NCI-H2227 (cell line): Measurements from ENCODE around the gene MAP3K20.
A peak's percentile ranks its signal among the peaks of the same experiment; 100 is the strongest.

Experiments
- DNase-seq: peaks from one replicate; lab custom pipeline; 2025; ENCODE audit not compliant: unreplicated experiment; lab: John Stamatoyannopoulos, UW

The MAP3K20 gene

GRCh38 chr2:173193925-173194324, 118.3 kb downstream of the MAP3K20 start:
- no peak for DNase-seq

GRCh38 chr2:173195100-173195499, 119.5 kb downstream of the MAP3K20 start:
- DNase-seq: no peak

DNA sequence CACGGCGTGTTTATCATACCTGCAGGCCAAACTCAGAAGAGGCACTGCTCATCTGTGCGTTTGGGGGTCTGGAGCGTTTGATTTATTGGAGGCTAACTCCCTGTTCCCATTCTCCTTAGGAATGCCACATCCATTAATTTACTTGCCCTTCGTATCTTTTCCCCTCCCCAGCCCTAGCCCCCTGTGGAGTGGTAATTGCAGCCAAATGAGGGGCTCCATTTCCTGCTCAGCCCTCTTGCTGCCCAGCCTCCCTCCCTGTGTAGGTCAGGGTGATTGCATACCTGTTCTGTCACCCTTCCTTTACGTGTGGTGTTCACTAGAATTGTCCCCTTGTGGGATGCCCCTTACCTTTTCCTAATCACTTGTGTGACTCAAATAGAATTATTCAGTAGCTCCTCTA, 120.4 kb downstream of the MAP3K20 start:
- no peak for DNase-seq

DNA sequence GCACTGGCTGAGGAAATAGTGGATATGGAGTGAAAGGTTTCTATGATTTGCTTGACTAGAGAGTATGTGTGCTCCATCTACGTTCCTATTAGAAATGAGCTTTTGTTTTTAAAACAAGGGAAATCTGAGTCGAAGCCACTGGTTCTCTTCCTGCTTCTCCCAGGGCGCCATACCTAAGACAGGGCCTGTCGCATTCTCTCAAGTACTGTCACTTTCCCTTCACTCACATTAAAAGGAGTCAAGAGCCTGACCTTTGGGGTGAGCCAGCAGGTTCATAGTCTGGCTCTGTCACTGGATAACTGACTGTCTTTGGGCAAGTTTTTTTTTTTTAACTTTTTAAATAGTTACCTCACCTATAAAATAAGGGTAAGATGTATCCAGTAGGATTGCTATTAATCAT, 121.0 kb downstream of the MAP3K20 start:
- DNase-seq: no peak

GRCh38 chr2:173198327-173198726, 122.7 kb downstream of the MAP3K20 start:
- DNase-seq: no peak

DNA sequence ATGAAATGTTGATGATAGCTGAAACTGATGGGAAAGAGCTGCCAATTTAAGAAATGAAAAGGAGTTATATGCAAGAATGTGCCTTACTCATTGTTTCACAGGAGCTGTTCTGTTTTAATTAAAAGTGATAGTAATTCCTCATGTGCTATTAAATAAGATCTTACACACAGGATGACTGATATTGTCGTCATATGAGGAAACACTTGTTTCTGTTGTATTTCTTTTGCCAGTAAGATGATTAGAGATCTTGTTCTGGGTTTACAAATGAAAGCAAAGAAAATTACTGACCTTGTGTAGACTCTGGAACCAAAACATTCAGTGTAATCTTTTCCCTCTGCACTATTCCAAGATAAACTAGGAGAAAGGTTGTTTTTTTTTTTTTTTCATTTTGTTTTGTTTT, 123.6 kb downstream of the MAP3K20 start:
- no peak for DNase-seq

- DNase-seq: no peak
These were observed 126.9 kb downstream of the MAP3K20 start for GRCh38 chr2:173202570-173202969.

- no peak for DNase-seq
These were observed 128.7 kb downstream of the MAP3K20 start for GRCh38 chr2:173204316-173204715.

- DNase-seq: no peak
These were observed 129.7 kb downstream of the MAP3K20 start for GRCh38 chr2:173205375-173205774.

- DNase-seq: peak; percentile 53
These were observed 131.5 kb downstream of the MAP3K20 start for GRCh38 chr2:173207124-173207523.

GRCh38 chr2:173210270-173211196, 134.9 kb downstream of the MAP3K20 start:
- peak; percentile 88 for DNase-seq

DNA sequence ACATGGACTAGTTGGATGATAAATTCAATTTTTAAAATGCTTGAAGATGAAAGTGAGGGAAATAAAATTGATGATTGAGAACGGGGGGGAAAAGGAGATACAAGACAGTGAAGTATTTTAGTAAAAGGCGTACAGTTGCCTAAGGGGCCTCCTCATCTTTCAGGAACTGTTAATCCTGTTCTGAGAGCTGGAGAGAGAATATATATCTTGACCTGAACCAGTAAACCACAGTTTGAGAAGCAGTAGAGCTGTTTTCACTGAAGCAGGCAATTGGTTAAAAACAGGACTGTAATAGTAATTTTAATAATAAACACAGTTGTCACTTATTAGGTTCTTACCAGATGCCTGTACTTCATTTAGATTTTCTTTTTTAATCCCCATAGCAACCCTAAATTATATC, 137.5 kb downstream of the MAP3K20 start:
- DNase-seq: no peak

GRCh38 chr2:173214213-173214612, 138.6 kb downstream of the MAP3K20 start:
- no peak for DNase-seq

- no peak for DNase-seq
These were observed 139.7 kb downstream of the MAP3K20 start for GRCh38 chr2:173215316-173215715.

- DNase-seq: no peak
These were observed 140.4 kb downstream of the MAP3K20 start for GRCh38 chr2:173216051-173216450.

DNA sequence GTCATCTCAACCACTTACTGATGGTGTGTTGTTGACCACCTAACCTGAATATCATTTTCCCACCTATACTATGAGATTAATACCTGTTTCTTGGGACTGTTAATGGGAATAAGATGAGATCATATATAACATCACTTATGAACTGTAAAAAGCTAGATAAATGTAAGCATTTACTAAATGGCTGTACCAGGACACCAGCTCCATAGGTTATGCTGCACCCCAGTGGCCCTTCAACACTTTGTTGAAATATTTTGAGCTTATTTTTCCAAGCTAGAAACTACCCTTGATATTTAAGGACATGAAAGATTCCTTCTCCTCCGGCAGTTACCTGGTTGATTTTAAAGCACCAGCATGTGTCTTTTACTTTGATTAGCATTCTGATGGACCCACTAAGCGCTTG, 141.0 kb downstream of the MAP3K20 start:
- no peak for DNase-seq

DNA sequence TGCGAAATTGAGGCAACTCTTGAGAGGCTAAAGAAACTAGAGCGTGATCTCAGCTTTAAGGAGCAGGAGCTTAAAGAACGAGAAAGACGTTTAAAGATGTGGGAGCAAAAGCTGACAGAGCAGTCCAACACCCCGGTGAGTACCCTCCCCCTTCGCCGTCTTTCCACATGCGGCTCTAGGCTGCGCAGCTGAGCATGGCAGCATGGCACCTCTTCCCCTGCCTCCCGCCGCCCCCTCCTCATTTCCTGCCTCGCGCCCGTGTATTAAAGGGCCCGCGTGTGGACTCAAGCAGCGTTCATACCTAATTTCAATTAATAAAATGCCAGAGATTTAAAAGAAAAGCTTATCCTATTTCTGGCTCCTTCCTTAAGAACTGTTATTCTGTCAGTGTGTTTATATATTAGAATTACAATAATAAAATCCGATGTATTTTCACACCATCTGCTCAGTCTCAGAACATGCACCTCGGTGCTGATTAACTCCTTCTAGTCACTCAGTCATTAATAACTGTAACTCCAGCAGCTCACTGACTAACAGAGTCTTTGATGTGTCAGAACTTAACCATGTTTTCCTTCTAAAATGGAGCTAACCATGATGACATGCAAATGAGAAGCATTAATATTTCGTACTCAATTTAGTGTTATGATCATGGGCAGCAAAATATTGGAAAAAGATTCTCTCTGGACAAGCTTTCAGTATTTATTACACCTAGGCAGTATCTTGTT, 141.6 kb downstream of the MAP3K20 start:
- peak; percentile 32 for DNase-seq

GRCh38 chr2:173218326-173219056, 142.8 kb downstream of the MAP3K20 start:
- DNase-seq: no peak

DNA sequence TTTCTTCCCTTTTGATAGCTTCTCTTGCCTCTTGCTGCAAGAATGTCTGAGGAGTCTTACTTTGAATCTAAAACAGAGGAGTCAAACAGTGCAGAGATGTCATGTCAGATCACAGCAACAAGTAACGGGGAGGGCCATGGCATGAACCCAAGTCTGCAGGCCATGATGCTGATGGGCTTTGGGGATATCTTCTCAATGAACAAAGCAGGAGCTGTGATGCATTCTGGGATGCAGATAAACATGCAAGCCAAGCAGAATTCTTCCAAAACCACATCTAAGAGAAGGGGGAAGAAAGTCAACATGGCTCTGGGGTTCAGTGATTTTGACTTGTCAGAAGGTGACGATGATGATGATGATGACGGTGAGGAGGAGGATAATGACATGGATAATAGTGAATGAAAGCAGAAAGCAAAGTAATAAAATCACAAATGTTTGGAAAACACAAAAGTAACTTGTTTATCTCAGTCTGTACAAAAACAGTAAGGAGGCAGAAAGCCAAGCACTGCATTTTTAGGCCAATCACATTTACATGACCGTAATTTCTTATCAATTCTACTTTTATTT, 145.6 kb downstream of the MAP3K20 start:
- no peak for DNase-seq

- DNase-seq: no peak
These were observed 146.4 kb downstream of the MAP3K20 start for GRCh38 chr2:173221937-173222594.

GRCh38 chr2:173223871-173224270, 148.2 kb downstream of the MAP3K20 start:
- DNase-seq: no peak
